Activated CD4-positive, alpha-beta T cell treated with anti-CD3 and anti-CD28 coated beads, Interleukin-2, amount 10 ng/mL, durations not matched to agents 24 days and 14 days (primary cell): ENCODE measurements around the gene CKB. TPM values are rescaled to one million over a fixed set of nuclear protein-coding genes. Genes with fewer than 3 reads are reported as not detected.

Experiments used
- DNase-seq: peaks from one replicate; pipeline ENCODE4 v3.0.0; 2022
- H3K27ac Mint-ChIP-seq: one replicate; pipeline ENCODE4 v1.8.0; 2022; ENCODE audit warnings: mild to moderate bottlenecking, mixed read lengths
- H3K27me3 Mint-ChIP-seq: one replicate; pipeline ENCODE4 v1.8.0; 2022; ENCODE audit warnings: mixed read lengths
- H3K36me3 Mint-ChIP-seq: one replicate; pipeline ENCODE4 v1.8.0; 2022; ENCODE audit warnings: low read depth, mild to moderate bottlenecking, mixed read lengths
- H3K4me1 Mint-ChIP-seq: one replicate; pipeline ENCODE4 v1.8.0; 2021; ENCODE audit warnings: mixed read lengths
- H3K4me3 Mint-ChIP-seq: one replicate; pipeline ENCODE4 v1.8.0; 2022; ENCODE audit warnings: mild to moderate bottlenecking, moderate library complexity, mixed read lengths
- H3K9me3 Mint-ChIP-seq: one replicate; pipeline ENCODE4 v1.8.0; 2021; ENCODE audit warnings: mixed read lengths
- intact Hi-C: fragments of 100-400 bp; cut with micrococcal nuclease; formaldehyde crosslinking; loops from one replicate; pipeline ENCODE4 v1.15.1; 2023
- total RNA-seq: library from RNA; stranded (reverse); gene quantifications from 2 replicates; pipeline ENCODE4 v1.2.3, GENCODE V29; 2022

CKB gene
- 14.2 and 21.1 TPM in 2 replicates for total RNA-seq

DNA sequence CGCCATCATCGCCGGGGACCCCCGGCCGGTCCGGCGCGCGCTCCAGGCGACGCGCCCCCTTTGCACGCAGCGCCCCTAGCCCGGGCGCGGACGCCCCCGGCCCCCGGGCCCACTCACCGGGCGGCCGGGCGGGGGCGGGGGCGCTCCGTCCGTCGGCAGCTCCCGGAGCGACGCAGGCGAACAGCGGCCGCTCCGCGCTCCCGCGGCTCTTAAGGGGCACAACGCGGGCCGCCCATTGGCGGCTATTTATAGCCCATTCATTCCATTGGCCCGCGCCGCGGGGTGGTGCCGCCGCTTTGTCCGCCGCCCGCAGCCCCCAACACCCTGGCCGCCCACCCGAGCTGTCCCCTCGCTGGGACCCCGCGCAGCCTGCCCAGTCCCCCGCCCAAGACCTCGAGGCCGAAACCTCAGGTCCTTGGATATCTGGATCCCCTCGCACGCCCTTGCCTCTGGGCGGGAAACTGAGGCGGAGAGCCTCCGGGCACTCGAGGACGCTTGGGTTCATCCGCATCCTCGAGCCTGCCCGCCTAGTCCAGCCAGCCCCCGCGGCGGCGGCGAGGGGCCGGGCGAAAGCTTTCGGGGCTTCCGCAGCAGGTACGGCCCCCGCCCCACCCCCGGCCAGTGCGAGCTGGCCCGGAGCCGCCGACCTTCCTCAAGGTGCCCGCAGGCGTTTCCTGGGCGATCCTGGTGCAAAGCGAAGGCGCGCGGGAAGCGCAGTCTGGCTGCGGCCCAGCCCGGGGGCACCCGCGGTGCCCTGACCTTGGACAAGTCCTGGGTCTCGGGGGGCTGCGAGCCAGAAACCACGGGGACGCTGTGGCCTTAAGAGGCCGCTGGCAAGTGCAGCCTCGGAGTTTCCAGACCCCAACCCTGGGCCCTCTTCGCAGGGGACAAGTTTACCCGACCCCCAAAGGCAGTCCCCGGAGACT is at the start of gene CKB:
TSS of gene CKB (minus strand) at position 182 of the 926 bp plus-strand sequence. CDS start 337 bp downstream, outside the sequence.
- peak within 1 kb of the TSS; percentile 59 for H3K4me3 Mint-ChIP-seq
- DNase-seq, result peak; percentile 73
- no peaks in the 10 kb centered on the region for H3K9me3 Mint-ChIP-seq
- intact Hi-C loops, result no loop called here
- H3K27ac Mint-ChIP-seq, result no peak within 1 kb of the TSS
- no peaks in the 10 kb centered on the region for H3K36me3 Mint-ChIP-seq
- peaks cover 16% of the 10 kb centered on the region for H3K4me1 Mint-ChIP-seq
- peaks cover 19% of the 10 kb centered on the region for H3K27me3 Mint-ChIP-seq

DNA sequence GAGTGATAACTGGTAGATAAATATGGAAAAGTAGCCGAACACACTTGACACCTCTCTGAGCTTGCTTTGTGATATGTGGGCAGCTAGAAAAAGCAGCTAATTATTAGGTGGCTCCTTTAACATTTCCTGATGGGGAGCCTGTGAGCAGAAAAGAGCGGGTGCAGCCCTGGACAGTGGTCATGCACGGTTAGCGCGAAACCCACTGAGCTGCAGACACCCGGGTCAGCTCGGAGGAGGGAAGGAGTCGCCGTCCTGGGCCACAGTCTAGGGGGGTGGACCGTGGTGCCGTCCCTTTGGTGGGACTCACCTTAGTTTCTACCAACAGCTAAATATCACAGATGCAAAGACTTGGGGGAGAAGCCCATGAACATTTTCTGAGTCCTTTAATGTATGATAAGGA is 46.8 kb upstream of the CKB start:
- intact Hi-C loops, result no loop called here

DNA sequence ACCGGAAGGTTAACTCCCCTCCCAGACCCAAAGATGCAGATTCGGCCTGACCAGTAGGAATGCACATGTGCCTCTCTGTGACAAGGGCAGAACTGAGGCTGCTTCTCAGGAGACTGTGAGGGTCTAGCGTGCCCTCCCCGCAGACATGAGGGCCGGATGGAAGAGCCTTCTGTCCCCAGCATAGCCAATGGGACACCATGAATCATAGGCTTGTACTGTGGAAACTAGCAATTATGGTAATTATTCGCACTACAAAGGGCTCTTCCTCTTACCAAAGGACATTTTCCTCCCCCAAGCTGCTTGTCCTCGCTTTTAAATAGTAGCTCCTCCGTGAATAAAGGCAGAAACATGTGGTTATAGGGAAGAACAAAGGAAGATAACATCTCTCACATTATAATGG is 46.3 kb upstream of the CKB start:
- Mint-ChIP-seq H3K4me3 (no peak overlapping the region), H3K27me3 (no peaks in the 10 kb centered on the region), H3K36me3 (peaks cover 3% of the 10 kb centered on the region), H3K27ac (no peak overlapping the region), H3K9me3 (no peaks in the 10 kb centered on the region), H3K4me1 (peaks cover 8% of the 10 kb centered on the region)
- intact Hi-C loops, result no loop called here
- no peak for DNase-seq

More for the DNA sequence above, 46.8 kb upstream of the CKB start:
- no peak for DNase-seq
- no peaks in the 10 kb centered on the region for H3K9me3 Mint-ChIP-seq
- no peak overlapping the region for H3K27ac Mint-ChIP-seq
- peaks cover 6% of the 10 kb centered on the region for H3K4me1 Mint-ChIP-seq
- peaks cover 4% of the 10 kb centered on the region for H3K36me3 Mint-ChIP-seq
- H3K4me3 Mint-ChIP-seq, result no peak overlapping the region
- no peaks in the 10 kb centered on the region for H3K27me3 Mint-ChIP-seq

DNA sequence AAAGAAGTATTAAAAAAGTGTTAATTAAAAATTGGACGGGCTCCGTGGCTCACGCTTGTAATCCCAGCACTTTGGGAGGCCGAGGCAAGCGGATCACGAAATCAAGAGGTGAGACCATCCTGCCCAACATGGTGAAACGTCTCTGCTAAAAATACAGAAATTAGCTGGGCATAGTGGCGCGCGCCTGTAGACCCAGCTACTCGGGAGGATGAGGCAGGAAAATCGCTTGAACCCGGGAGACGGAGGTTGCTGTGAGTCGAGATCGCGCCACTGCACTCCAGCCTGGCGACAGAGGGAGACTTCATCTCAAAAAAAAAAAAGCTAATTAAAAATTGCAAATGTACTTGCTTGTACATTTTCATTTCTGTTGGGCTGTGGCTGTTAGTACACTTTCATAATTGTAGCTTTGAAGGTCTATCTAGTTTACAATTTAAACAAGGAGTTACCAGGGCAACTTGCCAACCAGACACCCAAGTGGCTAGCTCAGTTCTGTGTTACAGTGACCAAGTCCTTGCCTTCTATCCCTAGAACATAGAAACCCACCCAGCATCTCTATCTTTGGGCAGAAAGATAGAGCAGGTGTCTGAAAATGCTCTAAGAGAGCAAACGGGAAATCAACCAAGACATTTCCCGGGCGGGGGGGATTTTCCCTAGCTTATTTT is 41.3 kb upstream of the CKB start:
- Mint-ChIP-seq H3K9me3 (no peaks in the 10 kb centered on the region), H3K36me3 (peaks cover 22% of the 10 kb centered on the region), H3K27ac (no peak overlapping the region), H3K27me3 (no peaks in the 10 kb centered on the region), H3K4me1 (peaks cover 35% of the 10 kb centered on the region), H3K4me3 (peak overlapping the region; percentile 95)
- no peak for DNase-seq
- intact Hi-C loops, result loop anchor here (2.0 kb wide), 3 partner anchors 35 to 357 kb away; partner anchors contain the start of genes TRMT61A, XRCC3 and ZFYVE21

DNA sequence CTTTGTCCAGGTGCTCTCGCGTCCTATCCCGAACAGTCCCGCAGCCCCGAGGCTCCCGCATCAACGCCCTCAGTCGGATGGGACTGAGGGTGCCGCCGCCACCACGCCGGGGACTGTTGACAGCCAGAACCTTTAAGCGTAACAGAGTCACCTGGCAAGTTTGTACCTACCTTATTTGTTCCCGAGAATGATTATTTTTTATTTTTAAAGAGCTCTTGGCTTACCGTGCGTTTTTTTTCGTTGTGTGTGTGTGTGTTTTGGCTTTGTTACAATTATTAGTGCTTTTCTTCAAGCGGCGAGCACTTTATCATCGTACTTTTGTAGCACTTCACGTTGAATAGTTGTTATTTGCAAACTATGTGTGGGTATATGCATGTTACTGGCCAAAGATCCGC is 40.6 kb upstream of the CKB start:
- H3K9me3 Mint-ChIP-seq, result no peaks in the 10 kb centered on the region
- no peaks in the 10 kb centered on the region for H3K27me3 Mint-ChIP-seq
- intact Hi-C loops, result loop anchor here (2.0 kb wide), 3 partner anchors 34 to 358 kb away; partner anchors contain the start of genes TRMT61A, XRCC3 and ZFYVE21
- no peak for DNase-seq
- H3K4me3 Mint-ChIP-seq, result peak overlapping the region; percentile 95
- H3K36me3 Mint-ChIP-seq, result peaks cover 29% of the 10 kb centered on the region
- H3K4me1 Mint-ChIP-seq, result peaks cover 38% of the 10 kb centered on the region
- peak overlapping the region; percentile 91 for H3K27ac Mint-ChIP-seq

- Mint-ChIP-seq H3K4me3 (peak within 1 kb of the TSS; percentile 100), H3K9me3 (no peaks in the 10 kb centered on the region), H3K4me1 (peaks cover 41% of the 10 kb centered on the region), H3K27ac (peak within 1 kb of the TSS; percentile 91), H3K27me3 (no peaks in the 10 kb centered on the region), H3K36me3 (peaks cover 31% of the 10 kb centered on the region)
- intact Hi-C loops, result loop anchor here (1.0 to 2.0 kb wide), 4 partner anchors 34 to 358 kb away; partner anchors contain the start of genes EIF5, TRMT61A, XRCC3 and ZFYVE21
- DNase-seq, result peak; percentile 96
These were observed 40.0 kb upstream of the CKB start, which contains the start of the genes BAG5 and COA8 for GRCh38 chr14:103562429-103563225. BAG5 (minus strand) TSS chr14:103562657; CDS start chr14:103561164, 1,493 bp downstream. COA8 (plus strand) TSS chr14:103562960; CDS start chr14:103563002, 42 bp downstream.

GRCh38 chr14:103562179-103562428 is 39.5 kb upstream of the CKB start:
- H3K36me3 Mint-ChIP-seq, result peaks cover 33% of the 10 kb centered on the region
- no peak for DNase-seq
- H3K4me3 Mint-ChIP-seq, result peak overlapping the region; percentile 100
- intact Hi-C loops, result loop anchor here (1.0 to 2.0 kb wide), 4 partner anchors 33 to 359 kb away; partner anchors contain the start of genes EIF5, TRMT61A, XRCC3 and ZFYVE21
- no peaks in the 10 kb centered on the region for H3K9me3 Mint-ChIP-seq
- peaks cover 41% of the 10 kb centered on the region for H3K4me1 Mint-ChIP-seq
- H3K27ac Mint-ChIP-seq, result peak overlapping the region; percentile 91
- no peaks in the 10 kb centered on the region for H3K27me3 Mint-ChIP-seq

DNA sequence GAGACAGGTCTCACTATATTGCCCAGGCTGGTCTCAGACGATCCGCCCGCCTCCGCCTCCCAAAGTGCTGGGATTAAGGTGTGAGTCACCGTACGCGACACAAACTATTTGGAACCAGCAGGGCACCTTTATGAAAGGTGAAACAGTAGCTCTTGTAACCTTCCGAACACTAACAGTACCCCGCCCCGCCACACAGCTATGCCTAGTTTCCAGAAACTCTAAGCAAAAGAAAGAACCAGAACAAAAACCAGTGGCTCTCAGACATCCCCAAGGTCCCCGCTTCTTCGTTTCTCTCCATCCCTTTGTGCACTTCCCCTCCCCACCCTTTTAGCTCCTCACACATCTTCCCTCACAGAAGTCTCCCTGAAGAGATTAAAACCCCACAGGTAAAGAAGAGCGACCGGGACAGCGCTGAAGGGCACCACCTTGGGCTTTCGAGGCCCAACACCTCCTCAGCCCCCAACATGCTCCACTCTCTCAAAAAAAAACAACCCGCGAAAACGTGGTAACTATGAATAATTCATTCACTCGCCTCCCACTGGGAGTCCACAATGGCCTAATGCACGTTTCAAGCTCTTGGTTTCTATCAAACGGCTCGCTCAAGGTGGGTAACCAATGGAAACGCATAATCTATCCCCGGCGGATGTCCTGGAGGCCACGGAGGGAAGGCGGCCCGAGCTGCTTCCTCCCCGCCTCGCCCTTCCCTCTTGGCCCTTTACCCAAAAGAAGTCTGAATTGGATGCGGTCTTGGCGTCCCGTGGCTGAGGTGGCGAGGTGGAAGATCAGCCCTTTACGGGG is 39.0 kb upstream of the CKB start:
- Mint-ChIP-seq H3K27ac (peak overlapping the region; percentile 91), H3K4me3 (peak overlapping the region; percentile 100), H3K9me3 (no peaks in the 10 kb centered on the region), H3K36me3 (peaks cover 33% of the 10 kb centered on the region), H3K27me3 (no peaks in the 10 kb centered on the region), H3K4me1 (peaks cover 41% of the 10 kb centered on the region)
- intact Hi-C loops, result loop anchor here (1.0 to 2.0 kb wide), 4 partner anchors 33 to 359 kb away; partner anchors contain the start of genes EIF5, TRMT61A, XRCC3 and ZFYVE21
- peak; percentile 86 for DNase-seq

GRCh38 chr14:103560691-103561090 is 38.1 kb upstream of the CKB start:
- Mint-ChIP-seq H3K4me3 (peak overlapping the region; percentile 100), H3K27ac (no peak overlapping the region), H3K4me1 (peaks cover 38% of the 10 kb centered on the region), H3K27me3 (no peaks in the 10 kb centered on the region), H3K36me3 (peaks cover 33% of the 10 kb centered on the region), H3K9me3 (no peaks in the 10 kb centered on the region)
- DNase-seq, result no peak
- intact Hi-C loops, result no loop called here

- DNase-seq, result no peak
- H3K9me3 Mint-ChIP-seq, result no peaks in the 10 kb centered on the region
- H3K36me3 Mint-ChIP-seq, result peaks cover 34% of the 10 kb centered on the region
- H3K27ac Mint-ChIP-seq, result no peak overlapping the region
- peaks cover 37% of the 10 kb centered on the region for H3K4me1 Mint-ChIP-seq
- intact Hi-C loops, result no loop called here
- no peaks in the 10 kb centered on the region for H3K27me3 Mint-ChIP-seq
- H3K4me3 Mint-ChIP-seq, result no peak overlapping the region
These were observed 37.1 kb upstream of the CKB start for GRCh38 chr14:103559766-103560165.

GRCh38 chr14:103558071-103558882 is 35.6 kb upstream of the CKB start:
- H3K36me3 Mint-ChIP-seq, result peaks cover 36% of the 10 kb centered on the region
- no peak for DNase-seq
- peaks cover 31% of the 10 kb centered on the region for H3K4me1 Mint-ChIP-seq
- H3K27me3 Mint-ChIP-seq, result no peaks in the 10 kb centered on the region
- no peak overlapping the region for H3K4me3 Mint-ChIP-seq
- no peak overlapping the region for H3K27ac Mint-ChIP-seq
- intact Hi-C loops, result no loop called here
- H3K9me3 Mint-ChIP-seq, result no peaks in the 10 kb centered on the region
